NCI-H82 (cell line): ENCODE results near the gene PHACTR3.

Experiments used
- DNase-seq: peaks from one replicate; lab custom pipeline; 2025; lab: John Stamatoyannopoulos, UW

PHACTR3 gene

GRCh38 chr20:59778615-59779200, 174.4 kb downstream of the PHACTR3 start:
- no peak for DNase-seq

GRCh38 chr20:59779656-59780380, 175.5 kb downstream of the PHACTR3 start:
- no peak for DNase-seq

- no peak for DNase-seq
These were observed 176.3 kb downstream of the PHACTR3 start for GRCh38 chr20:59780494-59781185.

- no peak for DNase-seq
These were observed 176.9 kb downstream of the PHACTR3 start for GRCh38 chr20:59781226-59781625.

- peak; percentile 78 for DNase-seq
These were observed 178.8 kb downstream of the PHACTR3 start for GRCh38 chr20:59782986-59783640.

- no peak for DNase-seq
These were observed 179.3 kb downstream of the PHACTR3 start for GRCh38 chr20:59783641-59784010.

- no peak for DNase-seq
These were observed 180.0 kb downstream of the PHACTR3 start for GRCh38 chr20:59784365-59784764.

- no peak for DNase-seq
These were observed 180.7 kb downstream of the PHACTR3 start for GRCh38 chr20:59784791-59785668.

- no peak for DNase-seq
These were observed 181.3 kb downstream of the PHACTR3 start for GRCh38 chr20:59785669-59785959.

- DNase-seq, result no peak
These were observed 181.9 kb downstream of the PHACTR3 start for GRCh38 chr20:59785986-59786795.

GRCh38 chr20:59786801-59787537, 182.6 kb downstream of the PHACTR3 start:
- DNase-seq, result no peak

GRCh38 chr20:59787538-59787890, 183.2 kb downstream of the PHACTR3 start:
- no peak for DNase-seq

GRCh38 chr20:59788196-59788735, 183.9 kb downstream of the PHACTR3 start:
- DNase-seq, result no peak

- DNase-seq, result no peak
These were observed 184.6 kb downstream of the PHACTR3 start for GRCh38 chr20:59788811-59789397.

- DNase-seq, result no peak
These were observed 185.3 kb downstream of the PHACTR3 start for GRCh38 chr20:59789686-59790085.

GRCh38 chr20:59790346-59790745, 186.0 kb downstream of the PHACTR3 start:
- peak; percentile 10 for DNase-seq

GRCh38 chr20:59792300-59792699, 188.0 kb downstream of the PHACTR3 start:
- DNase-seq, result no peak

- no peak for DNase-seq
These were observed 190.2 kb downstream of the PHACTR3 start for GRCh38 chr20:59794555-59794954.

- no peak for DNase-seq
These were observed 196.0 kb downstream of the PHACTR3 start for GRCh38 chr20:59800309-59800708.

- no peak for DNase-seq
These were observed 197.7 kb downstream of the PHACTR3 start for GRCh38 chr20:59802018-59802417.
